Keratinocyte (primary cell): ENCODE data around the gene CLIP2. TPM values are rescaled to one million over a fixed set of nuclear protein-coding genes. Genes with fewer than 3 reads are reported as not detected.

Experiments used
- DNase-seq: peaks from one replicate; pipeline ENCODE4 v3.0.0-alpha.2; 2011; ENCODE audit warnings: low read depth, missing footprints, low spot score
- FAIRE-seq: peaks from 2 replicates; lab custom pipeline; 2011; peaks lifted over from hg19 to GRCh38; lab: Jason Lieb, UNC
- H2AFZ ChIP-seq: 2 replicates; pipeline ENCODE4 v1.6.0; 2012; ENCODE audit warnings: low read length, control low read depth, inconsistent platforms; ENCODE audit not compliant: control insufficient read depth
- H3K27ac ChIP-seq: 2 replicates; pipeline ENCODE4 v1.5.1; 2011; ENCODE audit warnings: low read length; ENCODE audit not compliant: control insufficient read depth, insufficient read depth
- H3K27me3 ChIP-seq: 3 replicates; pipeline ENCODE4 v1.6.0; 2011; ENCODE audit warnings: low read length; ENCODE audit not compliant: control insufficient read depth, insufficient read depth; ENCODE audit errors: extremely low read depth
- H3K36me3 ChIP-seq, 2 experiments: 2 replicates in 1 of 2; 3 replicates in 1 of 2; pipeline ENCODE4 v1.5.1; 2011; ENCODE audit warnings: low read length in 2 of 2, mild to moderate bottlenecking in 1 of 2; ENCODE audit not compliant: control insufficient read depth in 2 of 2, insufficient read depth in 2 of 2; ENCODE audit errors: extremely low read depth in 1 of 2
- H3K4me1 ChIP-seq: 3 replicates; pipeline ENCODE4 v1.5.1; 2011; ENCODE audit warnings: low read length; ENCODE audit not compliant: control insufficient read depth, insufficient read depth; ENCODE audit errors: extremely low read depth
- H3K4me2 ChIP-seq: 3 replicates; pipeline ENCODE4 v1.6.0; 2011; ENCODE audit warnings: low read depth, low read length; ENCODE audit not compliant: control insufficient read depth, insufficient read depth; ENCODE audit errors: extremely low read depth
- H3K4me3 ChIP-seq, 3 experiments: fragments of 200-600 bp in 1 of 3; sonication (generic) in 1 of 3; 2 replicates in 2 of 3; 3 replicates in 1 of 3; pipeline ENCODE4 v1.5.1; 2011 to 2016; ENCODE audit warnings: low read length in 3 of 3, mild to moderate bottlenecking in 3 of 3, control low read depth in 2 of 3, inconsistent platforms in 1 of 3, low read depth in 1 of 3, mixed read lengths in 1 of 3, mixed run types in 1 of 3, moderate library complexity in 1 of 3; ENCODE audit not compliant: control insufficient read depth in 2 of 3, insufficient read depth in 2 of 3; ENCODE audit errors: extremely low read depth in 1 of 3
- H3K79me2 ChIP-seq: 2 replicates; pipeline ENCODE4 v1.6.0; 2012; ENCODE audit warnings: low read length; ENCODE audit not compliant: control insufficient read depth, insufficient read depth
- H3K9ac ChIP-seq: 3 replicates; pipeline ENCODE4 v1.6.0; 2011; ENCODE audit warnings: low read length; ENCODE audit not compliant: control insufficient read depth, insufficient read depth; ENCODE audit errors: extremely low read depth
- H3K9me1 ChIP-seq: 3 replicates; pipeline ENCODE4 v1.6.0; 2011; ENCODE audit warnings: low read length; ENCODE audit not compliant: control insufficient read depth, insufficient read depth; ENCODE audit errors: extremely low read depth
- H3K9me3 ChIP-seq: 2 replicates; pipeline ENCODE4 v1.5.1; 2012; ENCODE audit warnings: low read depth, low read length; ENCODE audit not compliant: control insufficient read depth
- H4K20me1 ChIP-seq: 3 replicates; pipeline ENCODE4 v1.6.0; 2011; ENCODE audit warnings: low read length; ENCODE audit not compliant: control insufficient read depth, insufficient read depth; ENCODE audit errors: extremely low read depth
- EZH2 ChIP-seq: IDR thresholded peaks from one replicate; pipeline ENCODE4 v1.6.1; 2012; ENCODE audit warnings: inconsistent platforms, mild to moderate bottlenecking, low read length, moderate library complexity
- dilution Hi-C: fragments of 300-500 bp; cut with MboI; formaldehyde crosslinking; loops from one replicate; pipeline ENCODE4 v1.7.0; 2020; ENCODE audit warnings: low sequenced_read_pairs; ENCODE audit not compliant: extremely low pct_ligation_motif_present
- polyA plus RNA-seq, 5 experiments: library from polyadenylated mRNA; depleted of rRNA in 3 of 5; stranded (reverse) in 3 of 5; stranded (forward) in 1 of 5; unstranded in 1 of 5; fragments of >200 nt; gene quantifications; 1 replicate in 1 of 5; 2 replicates in 3 of 5; 3 replicates in 1 of 5; pipeline versions ENCODE4 v1.2.1 to v1.2.3, GENCODE V29; 2011 to 2012; ENCODE audit warnings: missing spikeins in 2 of 5, low read depth in 1 of 5, low replicate concordance in 1 of 5
- TF ChIP-seq, protein P1 (sequence below), 3 experiments: IDR thresholded peaks in 1 of 3; conservative IDR thresholded peaks in 1 of 3; optimal IDR thresholded peaks in 1 of 3; 2 replicates in 2 of 3; 3 replicates in 1 of 3; pipeline versions ENCODE3 to v1.5.1; 2011; ENCODE audit warnings: low read length in 3 of 3, mild to moderate bottlenecking in 3 of 3, moderate library complexity in 2 of 3, control low read depth in 1 of 3, inconsistent platforms in 1 of 3; ENCODE audit not compliant: insufficient read depth in 2 of 3; ENCODE audit errors: extremely low read depth in 1 of 3

The CLIP2 gene
- polyA plus RNA-seq, 1 donor (not counting 4 experiments of a cell fraction or from before 2014, with no cell fraction given), result 2.6 TPM

DNA sequence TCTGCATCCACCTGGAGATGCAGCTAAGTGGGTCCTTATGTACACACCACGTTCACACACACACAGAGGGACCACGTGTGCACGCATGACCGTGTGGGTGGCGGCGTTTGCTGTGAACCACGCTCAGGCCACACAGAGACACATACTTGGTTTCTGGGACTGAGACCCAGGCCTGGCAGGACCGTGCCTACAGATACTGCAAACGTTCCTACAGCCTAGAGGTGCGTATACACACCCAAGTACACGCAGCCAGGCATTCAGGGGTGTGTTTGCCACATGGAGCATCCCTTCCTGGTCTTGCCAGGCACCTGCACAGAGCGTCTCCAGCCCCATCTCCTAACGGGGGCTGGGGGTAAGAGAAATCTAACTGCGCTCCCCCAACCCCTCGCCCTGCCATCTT, 115.5 kb downstream of the CLIP2 start:
- peaks cover 0 to 7% of the 10 kb centered on the region in 2 experiments for H3K36me3 ChIP-seq
- no peaks in the 10 kb centered on the region for H3K4me1 ChIP-seq
- FAIRE-seq, result no peak
- H3K4me2 ChIP-seq, result no peak overlapping the region
- no peak overlapping the region for H3K4me3 ChIP-seq
- no peaks in the 10 kb centered on the region for H4K20me1 ChIP-seq
- DNase-seq, result no peak
- no peak for TF ChIP-seq EZH2
- TF ChIP-seq, protein P1, sequence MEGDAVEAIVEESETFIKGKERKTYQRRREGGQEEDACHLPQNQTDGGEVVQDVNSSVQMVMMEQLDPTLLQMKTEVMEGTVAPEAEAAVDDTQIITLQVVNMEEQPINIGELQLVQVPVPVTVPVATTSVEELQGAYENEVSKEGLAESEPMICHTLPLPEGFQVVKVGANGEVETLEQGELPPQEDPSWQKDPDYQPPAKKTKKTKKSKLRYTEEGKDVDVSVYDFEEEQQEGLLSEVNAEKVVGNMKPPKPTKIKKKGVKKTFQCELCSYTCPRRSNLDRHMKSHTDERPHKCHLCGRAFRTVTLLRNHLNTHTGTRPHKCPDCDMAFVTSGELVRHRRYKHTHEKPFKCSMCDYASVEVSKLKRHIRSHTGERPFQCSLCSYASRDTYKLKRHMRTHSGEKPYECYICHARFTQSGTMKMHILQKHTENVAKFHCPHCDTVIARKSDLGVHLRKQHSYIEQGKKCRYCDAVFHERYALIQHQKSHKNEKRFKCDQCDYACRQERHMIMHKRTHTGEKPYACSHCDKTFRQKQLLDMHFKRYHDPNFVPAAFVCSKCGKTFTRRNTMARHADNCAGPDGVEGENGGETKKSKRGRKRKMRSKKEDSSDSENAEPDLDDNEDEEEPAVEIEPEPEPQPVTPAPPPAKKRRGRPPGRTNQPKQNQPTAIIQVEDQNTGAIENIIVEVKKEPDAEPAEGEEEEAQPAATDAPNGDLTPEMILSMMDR (optimal IDR thresholded peaks at IDR 0.05 in 1 of 3, IDR thresholded peaks at IDR 0.05 in 1 of 3, conservative IDR thresholded peaks at IDR 0.05 in 1 of 3; ENCODE audit: extremely low read depth in 1 of 3, insufficient read depth in 2 of 3, low read length in 3 of 3), result no peak
- H3K27ac ChIP-seq, result no peak overlapping the region
- H3K9me1 ChIP-seq, result no peaks in the 10 kb centered on the region
- H3K9me3 ChIP-seq, result no peaks in the 10 kb centered on the region
- no peaks in the 10 kb centered on the region for H3K79me2 ChIP-seq
- H3K27me3 ChIP-seq, result no peaks in the 10 kb centered on the region
- H3K9ac ChIP-seq, result no peak overlapping the region
- H2AFZ ChIP-seq, result no peak overlapping the region
- dilution Hi-C loops, result no loop called here

DNA sequence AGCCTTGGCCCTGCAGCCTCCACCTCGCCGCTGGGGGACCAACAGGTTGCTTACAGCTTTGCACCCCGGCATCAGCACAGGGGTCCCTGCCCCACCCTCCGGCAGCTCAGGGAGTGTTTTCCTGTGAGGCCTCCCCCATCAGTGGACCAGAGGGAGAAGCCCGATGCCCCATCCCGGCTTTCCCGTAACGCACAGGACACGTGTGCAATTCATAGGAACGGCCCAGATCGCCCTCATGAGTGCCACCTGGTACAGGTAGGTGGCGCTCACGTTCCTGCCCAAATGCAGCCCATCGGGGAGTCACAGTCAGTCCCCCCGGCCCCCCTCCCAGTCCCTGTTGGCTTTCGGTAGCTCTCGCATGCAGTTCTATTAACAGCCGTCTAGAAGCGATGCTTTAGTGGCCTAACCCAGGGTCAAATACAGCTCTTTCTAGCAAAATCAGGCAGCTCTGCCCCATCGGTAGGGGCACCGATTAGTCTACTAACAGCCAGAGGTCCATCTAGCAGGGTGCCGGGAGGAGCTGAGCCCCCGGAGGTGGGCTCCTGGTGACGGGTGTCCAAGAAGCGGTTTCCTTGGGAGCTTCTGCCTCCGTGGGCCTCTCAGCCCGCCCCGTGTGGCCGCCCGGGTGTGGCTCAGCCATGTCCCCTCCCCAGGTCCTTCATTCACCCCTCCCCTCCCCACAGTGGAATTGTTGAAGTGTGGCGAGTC, 116.1 kb downstream of the CLIP2 start:
- H3K79me2 ChIP-seq, result no peaks in the 10 kb centered on the region
- no peaks in the 10 kb centered on the region for H3K9me1 ChIP-seq
- TF ChIP-seq, protein P1 (optimal IDR thresholded peaks at IDR 0.05 in 1 of 3, IDR thresholded peaks at IDR 0.05 in 1 of 3, conservative IDR thresholded peaks at IDR 0.05 in 1 of 3; ENCODE audit: extremely low read depth in 1 of 3, insufficient read depth in 2 of 3, low read length in 3 of 3), result peak; percentile 29 to 63 (median 44)
- TF ChIP-seq EZH2, result no peak
- no peaks in the 10 kb centered on the region for H3K4me1 ChIP-seq
- H3K9me3 ChIP-seq, result no peaks in the 10 kb centered on the region
- no peak overlapping the region for H3K4me3 ChIP-seq
- FAIRE-seq (no peak), DNase-seq (no peak)
- dilution Hi-C loops, result no loop called here
- no peak overlapping the region for H3K27ac ChIP-seq
- no peak overlapping the region for H2AFZ ChIP-seq
- H3K36me3 ChIP-seq, result peaks cover 0 to 7% of the 10 kb centered on the region in 2 experiments
- H4K20me1 ChIP-seq, result no peaks in the 10 kb centered on the region
- H3K27me3 ChIP-seq, result no peaks in the 10 kb centered on the region
- no peak overlapping the region for H3K9ac ChIP-seq
- no peak overlapping the region for H3K4me2 ChIP-seq
